ENCODE measurements around the gene ASTN2. TPM values are rescaled to one million over a fixed set of nuclear protein-coding genes. Genes with fewer than 3 reads are reported as not detected.

The ASTN2 gene
- polyA plus RNA-seq, 2 of the 4 experiments (the other 2 are of a cell fraction): 5.8 to 11.6 TPM

- TF ChIP-seq BHLHE40 (IDR thresholded peaks at IDR 0.05; ENCODE audit: low read depth, low read length) (no peak), MAFK (IDR thresholded peaks at IDR 0.05; ENCODE audit: partially characterized antibody) (no peak), CBX2 (IDR thresholded peaks at IDR 0.05; ENCODE audit: borderline replicate concordance, low read depth) (no peak), RFX5 (IDR thresholded peaks at IDR 0.05) (no peak), TP53 (CRISPR knock-in tag; IDR thresholded peaks at IDR 0.05) (no peak), ESRRA (IDR thresholded peaks at IDR 0.05; ENCODE audit: borderline replicate concordance, low read length) (no peak), MAZ (IDR thresholded peaks at IDR 0.05; ENCODE audit: borderline replicate concordance, low read depth, low read length) (no peak), RCOR1 (IDR thresholded peaks at IDR 0.05; ENCODE audit: low read depth, low read length) (no peak), HOXA7 (CRISPR knock-in tag; IDR thresholded peaks at IDR 0.05) (no peak), RNF2 (IDR thresholded peaks at IDR 0.05; ENCODE audit: borderline replicate concordance, low read depth) (no peak), BCL3 (IDR thresholded peaks at IDR 0.05) (no peak), EHMT2 (IDR thresholded peaks at IDR 0.05; ENCODE audit: low read depth) (no peak)
- TF ChIP-seq, protein P1, sequence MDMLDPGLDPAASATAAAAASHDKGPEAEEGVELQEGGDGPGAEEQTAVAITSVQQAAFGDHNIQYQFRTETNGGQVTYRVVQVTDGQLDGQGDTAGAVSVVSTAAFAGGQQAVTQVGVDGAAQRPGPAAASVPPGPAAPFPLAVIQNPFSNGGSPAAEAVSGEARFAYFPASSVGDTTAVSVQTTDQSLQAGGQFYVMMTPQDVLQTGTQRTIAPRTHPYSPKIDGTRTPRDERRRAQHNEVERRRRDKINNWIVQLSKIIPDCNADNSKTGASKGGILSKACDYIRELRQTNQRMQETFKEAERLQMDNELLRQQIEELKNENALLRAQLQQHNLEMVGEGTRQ (IDR thresholded peaks at IDR 0.05): no peak
- peaks cover 71% of the 10 kb centered on the region for H3K4me1 ChIP-seq
- no peak overlapping the region for H3K4me3 ChIP-seq
- H3K9me3 ChIP-seq: no peaks in the 10 kb centered on the region
- CTCF ChIA-PET: interaction anchor here (0.9 kb wide), 1 partner anchor 8 kb away, joined by 3 read pairs; no protein-coding TSS in a partner anchor
- peak overlapping the region; percentile 99 for H3K4me2 ChIP-seq
- ATAC-seq (no peak), FAIRE-seq (no peak), DNase-seq (ENCODE audit: low read depth in 1 of 2, low spot score in 1 of 2) (no peak)
- no peak overlapping the region for H3K27ac ChIP-seq
- POLR2A ChIA-PET: interaction anchor here (0.6 kb wide), 1 partner anchor 344 kb away, joined by 4 read pairs; no protein-coding TSS in a partner anchor
- WGBS (ENCODE audit: missing lambda C conversion rate): 93% methylated on average over 3 of the region's 3 CpGs
Measured at GRCh38 chr9:116689486-116690032, 725.3 kb downstream of the ASTN2 start.

- FAIRE-seq: no peak
- CTCF ChIA-PET: interaction anchor here (0.9 kb wide), 1 partner anchor 8 kb away, joined by 3 read pairs; no protein-coding TSS in a partner anchor
- Histone ChIP-seq H3K9me3 (no peaks in the 10 kb centered on the region), H3K4me3 (0 out of 3 replicates have a peak overlapping the region, but pooled peaks have one; percentile 1), H3K4me2 (peak overlapping the region; percentile 99), H3K27ac (peak overlapping the region in 1 of 2 experiments; percentile 96; a peak in 1 of 6 replicates), H3K4me1 (peaks cover 71% of the 10 kb centered on the region)
- no peak for ATAC-seq
- WGBS (ENCODE audit: missing lambda C conversion rate): 81% methylated on average over 3 of the region's 3 CpGs
- DNase-seq (ENCODE audit: low read depth in 1 of 2, low spot score in 1 of 2): no peak
- no peak for TF ChIP-seq KDM1A (IDR thresholded peaks at IDR 0.05; ENCODE audit: low read depth)
- TF ChIP-seq SREBF2 (IDR thresholded peaks at IDR 0.05): no peak
- no peak for TF ChIP-seq POLR2A (IDR thresholded peaks at IDR 0.05; ENCODE audit: low read length)
- TF ChIP-seq, protein P1 (IDR thresholded peaks at IDR 0.05): no peak
- no peak for TF ChIP-seq CEBPB (IDR thresholded peaks at IDR 0.05)
- POLR2A ChIA-PET: no interaction called here
Measured at GRCh38 chr9:116688806-116689485, 725.9 kb downstream of the ASTN2 start.

DNA sequence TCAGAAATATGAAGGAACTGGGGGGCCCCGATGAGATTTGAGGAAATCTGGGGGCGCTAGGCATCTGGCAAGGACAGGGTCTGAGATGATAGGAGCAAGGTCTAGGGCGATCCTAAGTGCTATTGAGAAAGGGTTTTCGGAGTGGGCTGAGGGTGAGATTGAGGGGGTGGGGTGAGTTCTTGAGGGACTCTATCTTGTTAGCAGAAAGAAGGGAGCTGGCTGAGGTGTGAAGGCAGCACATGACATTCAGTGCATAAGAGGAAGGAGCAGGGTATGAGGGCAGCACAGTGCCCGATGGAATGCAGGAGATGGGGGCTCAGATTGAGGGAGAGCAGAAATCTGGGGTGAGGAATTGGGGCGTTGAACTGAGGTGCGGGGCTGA is 727.1 kb downstream of the ASTN2 start:
- Histone ChIP-seq H3K4me2 (peak overlapping the region; percentile 99), H3K4me1 (peaks cover 59% of the 10 kb centered on the region), H3K27ac (peak overlapping the region; percentile 88 to 96), H3K9me3 (no peaks in the 10 kb centered on the region), H3K4me3 (peak overlapping the region; percentile 95)
- ChIA-PET CTCF (no interaction called here), POLR2A (no interaction called here)
- FAIRE-seq: no peak
- peak; percentile 11 to 31; a peak in 3 of 6 replicates for ATAC-seq
- 2% methylated on average over 7 of the region's 7 CpGs for WGBS (ENCODE audit: missing lambda C conversion rate)
- no peak for TF ChIP-seq JUN (IDR thresholded peaks at IDR 0.05)
- TF ChIP-seq HEYL (CRISPR knock-in tag; IDR thresholded peaks at IDR 0.05): no peak
- DNase-seq (ENCODE audit: low read depth in 1 of 2, low spot score in 1 of 2): peak in 1 of 2 experiments; percentile 19
